HG03469 (cell line): ENCODE data around the gene USP48.
"Not testable (repeated sequence)": the region's sequence is repeated elsewhere in the genome, so short reads cannot be mapped to it uniquely, and the experiment has no call there.

Experiments used
- ATAC-seq: cut with Tn5 transposase; IDR thresholded peaks from one replicate; pipeline ENCODE4 v1.9.1; 2021; ENCODE audit warnings: mild to moderate bottlenecking, moderate library complexity, moderate number of reproducible peaks; ENCODE audit not compliant: unreplicated experiment

The USP48 gene

GRCh38 chr1:21702780-21703179, 80.2 kb downstream of the USP48 start:
- no peak for ATAC-seq

DNA sequence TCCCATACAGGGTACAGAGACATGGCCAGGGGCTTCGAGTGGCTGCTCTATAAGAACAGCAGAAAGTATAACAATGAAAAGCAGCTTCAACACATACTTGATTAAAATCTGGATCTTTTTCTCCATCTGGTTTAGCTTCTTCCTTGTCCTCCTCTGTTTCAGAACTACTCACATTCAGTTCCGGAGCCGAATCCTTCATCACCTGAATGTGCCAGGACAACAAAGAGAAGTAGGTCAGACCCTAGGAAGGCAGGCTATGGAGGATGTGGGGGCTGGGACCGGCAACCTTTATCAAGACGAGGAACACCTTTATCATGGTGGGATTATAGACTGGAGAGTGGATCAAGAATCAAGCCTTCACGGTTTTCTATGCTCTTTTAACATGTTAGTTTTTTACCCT, 81.5 kb downstream of the USP48 start:
- ATAC-seq = no peak

- no peak for ATAC-seq
These were observed 82.9 kb downstream of the USP48 start for GRCh38 chr1:21700094-21700493.

DNA sequence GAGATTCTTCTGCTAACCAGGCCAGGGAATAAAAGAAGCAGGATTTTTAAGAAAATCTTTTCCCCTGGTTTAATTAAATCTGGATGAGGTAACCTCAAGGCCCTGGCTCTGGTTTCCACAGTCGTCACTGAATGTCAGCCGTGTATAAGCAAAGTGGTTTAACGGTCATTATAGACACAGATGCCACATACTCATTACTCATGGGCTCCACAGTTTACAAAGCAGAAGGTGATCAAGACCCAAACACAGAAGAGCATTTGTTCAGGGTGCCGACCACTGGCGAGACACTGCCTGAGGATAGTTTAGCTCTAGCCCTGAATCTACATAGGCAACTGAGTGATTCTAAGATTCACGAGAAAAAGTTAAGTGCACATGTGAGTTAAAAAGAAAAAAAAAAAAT, 86.0 kb downstream of the USP48 start:
- ATAC-seq = no peak

DNA sequence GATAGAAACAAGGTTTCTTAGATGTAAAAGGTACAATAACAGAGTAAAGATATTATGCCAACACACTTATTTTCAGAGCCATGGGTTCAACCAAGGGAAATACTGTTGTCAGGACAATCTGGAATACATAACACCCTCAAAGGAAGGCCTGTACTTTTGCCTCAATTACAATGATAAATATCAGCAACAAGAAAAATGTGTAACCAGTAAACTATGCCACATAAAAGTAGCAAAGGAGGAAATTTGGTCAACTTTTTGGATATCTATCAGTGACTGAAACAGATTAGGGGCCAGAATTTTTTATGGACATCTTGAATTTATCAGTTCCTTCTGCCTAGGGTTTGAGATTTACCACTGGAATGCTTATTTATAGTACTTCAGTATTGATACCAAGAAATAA, 89.2 kb downstream of the USP48 start:
- ATAC-seq = no peak

DNA sequence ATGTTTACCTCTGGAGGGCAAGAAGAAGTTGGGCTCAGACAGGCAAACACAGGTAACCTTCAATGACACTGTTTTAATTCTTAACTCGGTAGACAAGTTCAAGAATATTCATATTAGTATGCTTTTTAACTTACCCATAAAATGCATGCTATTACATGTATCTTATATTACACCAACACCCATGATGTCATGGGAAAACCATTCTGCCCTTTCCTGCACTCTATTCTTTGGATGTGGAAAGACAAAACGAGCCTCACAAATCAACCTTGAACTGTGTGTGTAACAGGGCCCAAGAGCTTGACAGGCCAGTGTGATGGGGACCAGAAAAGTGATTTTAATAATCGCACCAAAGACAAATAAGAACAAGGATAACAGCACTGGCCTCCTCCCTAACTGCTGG, 91.2 kb downstream of the USP48 start:
- no peak for ATAC-seq

DNA sequence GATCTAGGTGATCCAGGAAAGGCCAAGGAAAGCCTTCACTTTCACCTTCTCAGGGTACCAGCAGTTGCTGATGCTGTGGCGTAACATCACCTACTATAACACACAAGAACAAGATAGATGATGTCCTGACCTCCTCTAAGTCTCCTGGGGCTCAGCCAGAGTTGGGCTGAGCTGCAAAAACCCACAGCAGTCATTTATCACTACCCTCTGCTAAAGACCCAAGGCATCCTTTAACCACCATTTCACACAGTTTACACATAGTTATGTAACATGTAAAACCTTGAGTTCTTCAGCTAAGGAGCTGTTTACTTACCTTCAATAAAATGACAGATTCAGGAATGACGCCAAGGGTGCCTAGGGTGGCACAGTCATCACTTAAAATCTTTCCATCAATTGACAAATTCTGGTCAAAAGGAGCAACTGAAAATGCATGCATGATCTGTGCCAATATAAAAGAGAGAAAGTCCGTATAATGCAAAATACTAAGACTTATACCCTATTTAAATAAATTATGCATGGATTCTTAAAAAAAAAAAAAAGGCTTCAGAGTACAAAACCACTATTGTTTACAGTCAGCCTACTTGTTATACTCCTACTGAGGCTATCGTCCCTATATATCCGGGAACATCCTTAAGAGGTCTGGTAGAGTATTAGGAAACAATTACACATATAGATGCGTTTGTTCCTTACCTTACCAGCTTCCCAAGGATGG, 93.1 kb downstream of the USP48 start:
- ATAC-seq = no peak

DNA sequence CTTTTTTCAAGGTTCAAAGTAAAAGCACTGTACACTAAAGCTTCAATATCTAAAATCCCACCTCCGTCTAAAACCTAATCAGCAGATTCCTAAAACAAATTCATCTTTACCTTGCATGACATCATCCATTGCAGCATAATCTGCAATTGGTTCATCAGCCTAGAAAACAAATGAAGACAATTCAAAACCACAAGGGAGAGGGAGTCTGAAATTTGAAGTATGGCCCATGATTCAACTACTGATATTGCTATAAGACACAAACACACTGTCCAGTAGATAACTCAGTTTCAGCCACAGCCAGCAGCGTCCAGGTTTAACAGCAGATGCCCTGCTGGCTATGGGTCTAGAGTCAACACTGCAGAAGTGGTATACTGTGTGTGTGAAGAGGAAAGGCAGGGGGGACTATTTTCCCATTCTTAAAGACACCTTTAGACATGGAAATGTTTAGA, 95.8 kb downstream of the USP48 start:
- ATAC-seq = no peak

GRCh38 chr1:21685946-21686678, 96.8 kb downstream of the USP48 start:
- no peak for ATAC-seq

- ATAC-seq = no peak
These were observed 101.5 kb downstream of the USP48 start for GRCh38 chr1:21681426-21681825.

- no peak for ATAC-seq
These were observed 102.0 kb downstream of the USP48 start for GRCh38 chr1:21680918-21681317.

GRCh38 chr1:21680381-21680780, 102.6 kb downstream of the USP48 start:
- ATAC-seq = no peak

- ATAC-seq = no peak
These were observed 105.8 kb downstream of the USP48 start for GRCh38 chr1:21677168-21677567.

DNA sequence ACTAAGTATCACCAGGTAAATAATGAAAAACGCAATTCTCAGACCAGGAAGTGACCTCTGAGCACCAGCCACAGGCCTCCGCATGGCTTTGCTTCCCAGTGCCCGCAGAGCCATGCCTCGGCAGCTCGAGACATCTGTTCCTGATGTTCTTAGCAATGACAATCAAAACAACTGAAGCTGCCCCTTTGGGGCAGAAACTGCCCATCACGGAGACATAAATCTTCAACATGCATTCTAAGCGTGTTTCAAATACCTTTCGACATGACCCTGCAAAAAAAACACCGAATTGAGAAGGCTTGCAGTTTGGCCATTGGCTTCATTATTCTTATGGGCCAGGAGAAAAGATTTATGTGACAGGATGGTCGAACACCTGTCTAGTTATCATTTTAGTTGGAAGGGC, 108.0 kb downstream of the USP48 start:
- no peak for ATAC-seq

- not testable (repeated sequence) for ATAC-seq
These were observed 109.1 kb downstream of the USP48 start for GRCh38 chr1:21673853-21674252.

DNA sequence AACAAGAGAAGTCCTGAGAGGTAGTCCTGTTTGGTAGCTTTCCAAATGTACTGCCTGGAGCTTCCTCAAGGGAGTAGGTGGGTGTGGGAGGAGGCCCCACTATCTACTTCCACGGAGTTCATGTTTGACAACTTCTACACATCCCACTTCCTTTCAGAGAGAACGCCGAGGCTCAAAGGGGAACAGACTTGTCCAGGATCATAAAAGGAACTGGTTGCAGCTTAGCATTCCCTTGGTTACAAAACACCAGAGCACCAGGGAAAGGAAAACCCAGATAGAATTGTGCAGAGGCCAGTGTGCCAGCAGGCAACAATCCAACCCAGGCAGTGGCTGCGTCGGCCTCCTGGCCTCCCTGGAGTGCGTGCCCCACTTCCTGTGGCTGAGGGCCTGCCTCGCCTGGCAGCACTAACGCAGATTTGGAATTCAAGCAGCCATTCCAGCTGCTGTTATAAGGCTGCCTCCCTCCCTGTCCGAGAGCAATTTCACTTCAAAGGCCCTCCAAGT, 109.6 kb downstream of the USP48 start:
- ATAC-seq = no peak

DNA sequence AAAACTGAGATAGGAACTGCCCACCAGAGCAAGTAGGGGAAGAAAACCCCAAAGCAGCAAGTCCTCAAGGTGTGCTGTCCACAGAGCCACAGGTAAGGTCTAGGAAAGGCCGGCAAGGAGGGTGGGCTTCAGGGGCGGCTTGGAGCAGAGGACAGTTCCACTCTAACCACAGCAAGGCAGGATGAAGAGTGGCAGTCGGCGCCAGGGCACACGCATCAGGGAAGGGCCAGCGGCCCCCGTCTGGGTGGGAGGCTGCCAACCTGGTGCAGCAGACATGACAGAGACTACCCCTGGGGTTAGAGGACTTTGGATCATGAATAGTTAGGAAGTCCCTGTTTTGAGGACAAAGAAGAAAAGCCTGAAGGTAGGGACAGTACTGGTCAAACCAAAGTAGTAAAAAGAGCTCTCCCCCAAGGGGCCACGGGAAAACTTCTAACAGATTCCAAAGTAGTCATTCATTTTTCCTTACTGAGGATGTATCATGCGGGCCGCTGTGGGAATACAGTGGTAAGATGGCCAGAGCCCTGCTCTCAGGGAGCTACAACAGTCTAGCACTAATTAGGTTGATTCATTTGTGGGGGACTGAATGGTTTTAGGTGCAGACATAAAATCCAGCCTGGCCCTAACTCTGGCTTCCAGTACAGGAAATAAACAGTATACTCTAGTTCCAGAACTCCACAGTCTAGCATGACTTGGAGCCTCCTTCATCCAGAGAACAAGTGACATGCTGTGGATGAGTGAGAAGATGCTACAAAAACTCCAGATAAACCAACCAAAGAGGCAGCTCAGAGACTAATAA, 110.3 kb downstream of the USP48 start:
- no peak for ATAC-seq

DNA sequence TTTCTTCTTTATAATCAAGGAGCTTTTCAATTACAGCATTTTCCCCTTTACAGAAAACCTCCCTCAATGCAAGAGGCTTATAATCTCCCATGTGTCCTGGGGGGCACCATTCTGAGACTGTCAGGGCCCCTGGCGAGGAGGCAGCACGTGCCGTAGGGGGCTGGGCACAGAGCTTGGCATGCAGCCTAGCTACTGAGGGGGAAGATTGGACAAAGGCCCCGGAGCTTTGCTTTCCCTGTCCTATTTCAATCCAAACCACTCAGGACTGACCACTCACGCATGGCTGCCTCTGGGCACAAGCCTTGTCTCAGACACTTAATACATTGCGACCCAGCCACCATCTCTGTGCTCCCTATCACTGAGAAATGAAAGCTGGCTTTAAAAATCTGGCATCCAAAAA, 111.0 kb downstream of the USP48 start:
- no peak for ATAC-seq

GRCh38 chr1:21670956-21671902, 111.7 kb downstream of the USP48 start:
- ATAC-seq = no peak
